GM18951 (cell line): ENCODE data around the gene SERBP1.
"Not testable (repeated sequence)": the region's sequence is repeated elsewhere in the genome, so short reads cannot be mapped to it uniquely, and the experiment has no call there.

ENCODE experiments used
- POLR2A ChIP-seq: IDR thresholded peaks from 4 replicates; pipeline ENCODE4 v1.6.1; 2011; ENCODE audit warnings: mild to moderate bottlenecking; ENCODE audit not compliant: insufficient read length, insufficient read depth; ENCODE audit errors: extremely low read depth
- in situ Hi-C: fragments of 300-500 bp; cut with MboI; formaldehyde crosslinking; loops from one replicate; pipeline ENCODE4 v1.12.0; 2022; ENCODE audit warnings: low sequenced_read_pairs, mixed read lengths, inconsistent platforms; ENCODE audit not compliant: unreplicated experiment

SERBP1 gene

DNA sequence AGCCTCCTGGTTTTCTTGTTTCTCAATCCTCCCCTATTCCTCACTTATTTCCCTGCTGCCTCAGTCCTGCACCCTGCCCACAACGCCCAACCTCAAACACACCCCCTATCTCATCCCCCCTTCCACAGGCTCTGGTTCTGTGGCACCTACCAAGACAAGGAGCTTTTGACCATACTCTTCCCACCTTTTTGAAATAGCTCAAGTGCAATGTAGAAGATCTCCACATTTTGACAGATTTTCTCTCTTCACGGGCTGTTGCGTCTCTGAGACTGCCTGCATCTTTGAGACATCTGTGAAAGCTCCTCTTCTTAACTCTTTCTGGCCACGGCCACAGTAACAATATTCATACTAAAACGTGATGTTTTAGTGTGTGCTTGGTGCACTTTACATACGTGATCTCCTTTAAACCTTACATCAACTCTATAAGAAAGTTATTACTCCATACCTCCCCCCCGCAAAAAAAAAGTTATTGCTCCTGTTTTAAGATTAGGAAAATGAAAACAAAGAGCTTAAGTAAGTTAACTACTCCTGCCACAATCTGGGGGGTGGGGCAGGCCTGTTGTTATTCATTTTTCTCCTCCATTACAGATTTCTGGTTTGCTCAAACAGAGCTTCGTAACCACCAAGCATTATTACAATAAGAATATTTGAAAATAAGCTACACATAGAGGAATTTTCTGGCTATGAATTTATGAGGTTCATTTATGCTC is 1.8 kb upstream of the SERBP1 start:
- in situ Hi-C loops: no loop called here
- no peak for TF ChIP-seq POLR2A

DNA sequence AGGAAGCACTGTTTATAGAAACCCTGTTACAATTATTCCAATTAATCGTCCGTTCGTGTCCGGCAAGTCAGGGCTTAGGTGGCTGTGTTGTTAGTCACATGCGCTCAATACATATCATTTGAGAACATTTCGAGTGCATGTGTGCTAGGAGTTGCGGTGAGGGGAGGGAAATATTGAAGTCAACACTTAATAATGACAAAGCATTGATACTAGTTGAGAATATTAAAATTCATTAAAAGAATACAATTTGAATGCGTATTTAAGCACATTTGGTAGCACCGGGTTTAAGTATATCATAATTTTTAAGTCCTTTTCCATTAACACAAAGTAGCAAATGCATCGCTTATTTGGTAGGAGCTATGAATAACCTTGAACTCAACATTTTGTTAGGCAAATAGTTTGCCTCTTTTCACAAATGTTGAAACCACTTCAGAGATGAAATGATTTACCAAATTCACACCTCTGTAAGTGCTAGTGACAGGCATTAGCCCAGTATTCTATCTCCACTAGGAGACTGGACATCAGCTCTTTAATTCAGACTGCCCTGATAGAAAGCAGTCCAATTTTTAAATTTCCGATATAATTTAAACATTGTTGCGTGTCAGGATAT is 1.1 kb upstream of the SERBP1 start:
- in situ Hi-C loops: no loop called here
- TF ChIP-seq POLR2A: no peak

DNA sequence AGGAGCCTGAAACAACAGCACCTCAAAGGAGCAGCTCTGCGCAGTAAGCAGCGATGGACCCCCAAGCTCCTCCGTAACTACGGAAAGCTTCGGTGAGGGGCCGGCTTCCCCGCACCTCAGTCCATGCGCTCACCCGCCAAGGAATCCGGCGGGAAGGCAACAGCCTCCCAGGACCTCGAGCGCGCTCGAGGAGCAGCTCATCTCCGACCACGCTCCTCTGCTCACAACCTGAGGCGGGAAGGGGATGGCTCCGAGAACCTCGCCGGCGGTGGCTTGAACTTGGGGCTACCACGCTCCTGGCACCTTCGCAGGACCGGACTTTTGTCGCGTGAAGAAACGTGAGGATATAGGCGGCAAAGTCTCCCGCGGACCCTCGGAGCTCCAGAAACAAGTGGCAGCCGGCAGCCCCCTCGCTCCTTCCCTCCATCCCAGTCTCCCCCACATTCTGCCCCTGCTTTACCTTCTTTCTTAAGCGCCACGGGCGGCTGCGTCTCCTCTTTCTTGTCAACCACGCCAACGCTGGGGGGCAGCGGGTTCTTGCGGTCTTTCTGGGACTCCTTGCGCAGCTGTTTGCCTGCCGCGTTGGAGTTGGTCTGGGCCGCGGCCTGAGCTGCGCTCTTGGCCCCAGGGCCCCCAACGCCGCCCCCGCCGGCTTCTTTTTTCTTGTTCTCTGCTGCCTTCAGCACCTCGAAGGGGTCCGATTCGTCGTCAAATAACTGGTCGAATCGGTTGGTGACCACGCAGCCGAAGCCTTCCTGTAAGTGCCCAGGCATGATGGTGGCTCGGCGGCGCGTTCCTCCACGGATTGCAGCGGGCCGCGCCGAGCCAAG is 459 bp downstream of the SERBP1 start:
- peak; percentile 63 for TF ChIP-seq POLR2A
- in situ Hi-C loops: no loop called here

DNA sequence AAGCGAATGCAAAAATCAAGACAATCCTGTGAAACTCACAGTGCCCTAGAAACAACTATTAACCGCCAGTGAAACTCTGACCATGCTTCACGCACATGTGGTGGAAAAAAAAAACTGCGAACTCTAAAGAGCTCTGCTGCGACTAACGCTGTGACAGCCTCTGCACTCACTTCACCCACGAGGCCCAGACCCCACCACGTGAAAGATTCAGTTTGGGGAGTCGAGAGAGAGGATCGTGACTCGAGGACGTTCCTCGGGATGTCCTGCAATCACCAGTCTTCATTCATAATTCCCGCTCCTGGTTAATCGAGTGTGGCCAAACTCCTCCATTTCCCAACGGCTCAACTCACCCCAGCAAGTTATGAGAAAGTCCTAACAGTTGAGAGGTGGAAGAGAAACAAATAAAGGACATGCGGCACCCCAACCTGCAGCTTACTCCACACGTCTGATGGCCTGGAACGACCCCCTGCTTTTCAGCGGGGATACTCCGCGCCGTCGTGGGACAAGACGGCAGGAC is 1.1 kb downstream of the SERBP1 start:
- in situ Hi-C loops: no loop called here
- TF ChIP-seq POLR2A: no peak

- no peak for TF ChIP-seq POLR2A
- in situ Hi-C loops: no loop called here
Measured at GRCh38 chr1:67427947-67428346, 2.3 kb downstream of the SERBP1 start.

DNA sequence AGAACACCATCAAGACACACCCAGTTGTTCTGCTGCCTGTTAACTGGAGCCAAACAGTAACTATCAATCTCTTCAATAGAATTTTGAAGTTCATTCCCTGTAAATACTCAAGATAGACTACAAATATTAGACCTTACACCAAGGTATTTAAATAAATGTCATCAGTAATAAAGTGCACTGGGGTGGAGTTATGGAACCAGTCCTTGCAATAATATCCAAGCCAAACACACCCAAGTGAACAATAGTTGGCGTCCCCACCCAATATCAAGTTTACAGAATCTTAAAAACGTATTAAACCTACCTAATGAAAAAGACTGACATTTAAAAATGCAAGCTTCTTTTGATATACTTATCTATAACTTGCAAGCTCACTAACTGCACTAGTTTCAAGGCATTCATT is 2.7 kb downstream of the SERBP1 start:
- in situ Hi-C loops: no loop called here
- TF ChIP-seq POLR2A: no peak

- in situ Hi-C loops: no loop called here
- TF ChIP-seq POLR2A: no peak
Measured at GRCh38 chr1:67420835-67421492, 9.2 kb downstream of the SERBP1 start.

DNA sequence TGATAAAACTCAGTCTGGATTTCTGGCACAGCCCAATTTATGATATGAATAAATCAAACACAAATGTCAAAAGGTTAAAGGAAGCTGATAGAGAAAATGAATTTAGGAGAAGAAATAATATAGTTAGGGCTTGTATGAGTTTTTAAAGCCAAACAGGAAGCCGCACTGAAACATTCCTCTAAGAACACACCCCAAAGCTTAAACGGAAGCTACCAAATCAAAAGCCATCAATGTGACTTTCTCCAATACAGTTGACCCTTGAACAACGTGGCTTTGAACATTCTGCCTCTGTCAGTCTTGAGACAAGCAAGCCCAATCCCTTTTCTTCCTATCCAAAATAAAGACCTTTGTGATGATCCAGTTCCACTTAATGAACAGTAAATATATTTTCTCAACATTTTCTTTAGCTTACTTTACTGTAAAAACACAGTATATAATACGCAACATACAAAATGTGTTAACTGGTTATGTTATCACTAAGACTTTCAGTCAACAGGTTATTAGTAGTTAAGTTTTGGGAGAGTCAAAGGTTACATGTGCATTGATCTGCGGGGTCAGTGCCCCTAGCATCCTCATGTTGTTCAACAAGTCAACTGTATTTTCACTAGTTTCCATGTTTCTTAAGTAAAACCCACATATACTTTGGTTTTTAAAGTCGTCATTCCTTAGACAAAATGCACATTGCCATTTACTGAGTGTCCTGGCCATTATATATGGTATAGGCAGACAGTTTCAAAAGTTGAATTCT is 11.2 kb downstream of the SERBP1 start:
- in situ Hi-C loops: no loop called here
- no peak for TF ChIP-seq POLR2A

GRCh38 chr1:67417733-67418132 is 12.5 kb downstream of the SERBP1 start:
- in situ Hi-C loops: not testable (repeated sequence)

DNA sequence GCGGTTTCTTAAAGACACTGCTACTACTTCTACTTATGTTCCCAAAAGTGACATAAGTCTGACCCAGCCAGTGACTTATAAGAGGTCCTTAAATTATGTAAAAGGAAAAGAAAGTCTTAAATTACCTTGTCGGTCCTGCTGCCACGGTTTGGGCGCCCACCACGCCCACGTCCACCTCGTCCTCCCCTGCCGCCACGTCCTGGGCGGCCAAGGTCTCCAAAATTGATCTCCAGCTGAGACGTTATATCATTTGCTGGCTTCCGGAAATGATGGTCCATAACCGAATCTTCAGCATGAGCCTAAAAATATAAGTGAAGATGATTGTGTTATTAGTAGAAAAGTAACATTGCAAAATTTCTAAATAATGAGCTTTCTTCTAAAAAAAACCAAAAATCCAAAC is 15.2 kb downstream of the SERBP1 start:
- in situ Hi-C loops: no loop called here
- no peak for TF ChIP-seq POLR2A

- TF ChIP-seq POLR2A: no peak
- in situ Hi-C loops: no loop called here
Measured at GRCh38 chr1:67414574-67414973, 15.6 kb downstream of the SERBP1 start.

GRCh38 chr1:67413101-67413500 is 17.1 kb downstream of the SERBP1 start:
- in situ Hi-C loops: not testable (repeated sequence)

DNA sequence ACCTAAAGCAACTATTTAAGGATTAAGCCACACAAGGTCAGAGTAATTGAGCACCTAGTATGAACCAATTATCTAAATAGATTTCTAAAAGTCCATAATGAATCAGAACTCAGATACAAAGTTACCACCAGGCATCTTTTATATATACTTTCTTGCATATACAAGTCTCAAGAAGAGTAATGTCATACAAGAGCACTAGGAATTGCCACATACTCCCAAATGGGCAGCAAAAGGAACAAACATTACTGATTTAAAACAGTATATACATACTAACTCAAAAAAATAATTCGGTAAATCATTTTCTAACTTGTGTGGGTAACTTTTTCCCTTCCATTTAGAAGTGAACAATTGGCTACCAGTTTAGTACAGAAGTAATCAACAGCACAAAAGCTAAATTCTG is 22.1 kb downstream of the SERBP1 start:
- in situ Hi-C loops: no loop called here
- TF ChIP-seq POLR2A: no peak
